GM23248 (cell line): ENCODE measurements around the gene COL6A1.

Experiments
- EZH2 ChIP-seq: fragments of 200-600 bp; sonication (generic); IDR thresholded peaks from 2 replicates; pipeline ENCODE4 v1.6.1; 2018; ENCODE audit warnings: antibody characterized with exemption, mild to moderate bottlenecking; ENCODE audit not compliant: insufficient read depth, poor library complexity, severe bottlenecking
- EZH2phosphoT487 ChIP-seq: fragments of 200-600 bp; sonication (generic); IDR thresholded peaks from 2 replicates; pipeline ENCODE4 v1.6.1; 2018; ENCODE audit warnings: antibody characterized with exemption, moderate library complexity, mild to moderate bottlenecking, low read depth; ENCODE audit not compliant: insufficient read depth

- TF ChIP-seq EZH2 = no peak
- TF ChIP-seq EZH2phosphoT487 = no peak
Measured at GRCh38 chr21:46006547-46007491, 25.2 kb downstream of the COL6A1 start.
